ENCODE data around the gene MYRF. TPM values are rescaled to one million over a fixed set of nuclear protein-coding genes. Genes with fewer than 3 reads are reported as not detected.

Gene MYRF
- total and polyA plus RNA-seq, 2 donors (not counting 1 experiment from before 2014, with no cell fraction given): 0.27 to 0.34 TPM

DNA sequence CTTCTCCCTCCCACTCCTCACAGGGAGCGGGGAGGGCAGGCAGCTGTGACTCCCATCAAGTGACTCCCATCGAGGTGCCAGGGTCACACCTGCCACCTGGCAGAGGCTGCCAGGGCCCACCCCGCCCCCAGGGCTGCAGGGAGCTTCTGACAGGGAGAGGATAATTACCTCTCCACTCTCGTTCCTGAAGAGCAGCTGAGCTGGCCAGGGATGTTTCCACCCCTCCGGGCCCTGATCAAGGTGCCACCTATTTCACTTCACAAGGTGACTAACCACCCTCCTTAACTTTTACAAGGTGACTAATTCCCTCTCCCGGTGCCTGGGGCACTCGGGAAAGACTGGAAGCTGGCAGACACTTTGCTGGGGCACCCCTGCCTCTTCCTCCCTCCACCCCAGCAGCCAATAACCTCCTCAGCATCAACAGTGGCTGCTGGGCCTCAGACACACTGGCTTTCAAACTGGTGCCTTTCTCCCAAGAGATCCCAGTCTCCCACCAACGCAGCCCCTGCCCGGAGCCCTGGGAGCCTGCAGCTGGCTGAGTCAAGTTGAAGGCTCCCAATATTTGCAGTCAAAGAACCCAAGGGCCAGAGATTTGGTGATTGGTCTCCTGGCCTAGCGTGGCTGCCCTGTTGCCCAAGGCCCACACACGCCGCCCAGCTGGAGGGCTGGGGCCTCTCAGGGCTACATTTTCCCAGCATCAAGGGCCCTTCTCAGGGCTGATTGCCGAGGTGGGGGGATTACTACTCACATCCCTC lies 22.0 kb upstream of the MYRF start:
- H3K4me3 ChIP-seq (ENCODE audit: control extremely low read depth in 1 of 5, extremely low read depth in 1 of 5, insufficient read depth in 1 of 5, low read depth in 2 of 5, low read length in 4 of 5): no peak overlapping the region
- H3K4me1 ChIP-seq (ENCODE audit: control insufficient read depth in 2 of 2, insufficient read depth in 2 of 2, low read length in 2 of 2): peaks cover 0 to 8% of the 10 kb centered on the region in 2 donors
- intact Hi-C loops (cut with micrococcal nuclease): no loop called here
- CTCF ChIA-PET: no interaction called here
- WGBS (ENCODE audit: insufficient coverage): 88% methylated on average over 13 of the region's 13 CpGs
- no peaks in the 10 kb centered on the region for H3K79me2 ChIP-seq (ENCODE audit: control insufficient read depth, insufficient read depth, low read length)
- Mint-ChIP-seq H3K27me3 (peaks cover 4% of the 10 kb centered on the region), H3K4me3 (no peak overlapping the region), H3K9me3 (ENCODE audit: insufficient read depth) (no peaks in the 10 kb centered on the region), H3K27ac (no peak overlapping the region), H3K4me1 (peaks cover 2% of the 10 kb centered on the region)
- no peak overlapping the region for H2AFZ ChIP-seq (ENCODE audit: insufficient read depth, low read depth, low read length, poor library complexity, severe bottlenecking)
- no peaks in the 10 kb centered on the region for H4K20me1 ChIP-seq (ENCODE audit: control insufficient read depth, insufficient read depth, low read length, poor library complexity, severe bottlenecking)
- POLR2A ChIA-PET: no interaction called here
- H3K9ac ChIP-seq (ENCODE audit: low read length): no peak overlapping the region
- H3K27me3 ChIP-seq (replicated peaks in 1 of 4; ENCODE audit: control extremely low read depth in 1 of 4, control insufficient read depth in 3 of 4, insufficient read depth in 4 of 4, low read length in 3 of 4): no peaks in the 10 kb centered on the region
- no peak overlapping the region for H3K4me2 ChIP-seq (replicated peaks; ENCODE audit: low read depth, low read length, poor library complexity, severe bottlenecking)
- no peak for TF ChIP-seq EZH2 (IDR thresholded peaks at IDR 0.05; ENCODE audit: borderline replicate concordance, insufficient read depth, low read depth, low read length, poor library complexity, severe bottlenecking)
- TF ChIP-seq, protein P1, sequence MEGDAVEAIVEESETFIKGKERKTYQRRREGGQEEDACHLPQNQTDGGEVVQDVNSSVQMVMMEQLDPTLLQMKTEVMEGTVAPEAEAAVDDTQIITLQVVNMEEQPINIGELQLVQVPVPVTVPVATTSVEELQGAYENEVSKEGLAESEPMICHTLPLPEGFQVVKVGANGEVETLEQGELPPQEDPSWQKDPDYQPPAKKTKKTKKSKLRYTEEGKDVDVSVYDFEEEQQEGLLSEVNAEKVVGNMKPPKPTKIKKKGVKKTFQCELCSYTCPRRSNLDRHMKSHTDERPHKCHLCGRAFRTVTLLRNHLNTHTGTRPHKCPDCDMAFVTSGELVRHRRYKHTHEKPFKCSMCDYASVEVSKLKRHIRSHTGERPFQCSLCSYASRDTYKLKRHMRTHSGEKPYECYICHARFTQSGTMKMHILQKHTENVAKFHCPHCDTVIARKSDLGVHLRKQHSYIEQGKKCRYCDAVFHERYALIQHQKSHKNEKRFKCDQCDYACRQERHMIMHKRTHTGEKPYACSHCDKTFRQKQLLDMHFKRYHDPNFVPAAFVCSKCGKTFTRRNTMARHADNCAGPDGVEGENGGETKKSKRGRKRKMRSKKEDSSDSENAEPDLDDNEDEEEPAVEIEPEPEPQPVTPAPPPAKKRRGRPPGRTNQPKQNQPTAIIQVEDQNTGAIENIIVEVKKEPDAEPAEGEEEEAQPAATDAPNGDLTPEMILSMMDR (IDR thresholded peaks at IDR 0.05): no peak
- DNase-seq: no peak
- H3K36me3 ChIP-seq (replicated peaks in 1 of 2; ENCODE audit: control extremely low read depth in 1 of 2, control insufficient read depth in 1 of 2, extremely low read depth in 1 of 2, insufficient read depth in 2 of 2, low read length in 1 of 2): no peaks in the 10 kb centered on the region
- no peak for ATAC-seq (ENCODE audit: low read depth)
- H3K9me3 ChIP-seq (ENCODE audit: control extremely low read depth in 1 of 3, control insufficient read depth in 2 of 3, insufficient read depth in 1 of 3, low read length in 2 of 3): peaks cover 0 to 4% (median 0%) of the 10 kb centered on the region in 3 donors
- no peak overlapping the region for H3K27ac ChIP-seq (ENCODE audit: low read length in 2 of 2)

DNA sequence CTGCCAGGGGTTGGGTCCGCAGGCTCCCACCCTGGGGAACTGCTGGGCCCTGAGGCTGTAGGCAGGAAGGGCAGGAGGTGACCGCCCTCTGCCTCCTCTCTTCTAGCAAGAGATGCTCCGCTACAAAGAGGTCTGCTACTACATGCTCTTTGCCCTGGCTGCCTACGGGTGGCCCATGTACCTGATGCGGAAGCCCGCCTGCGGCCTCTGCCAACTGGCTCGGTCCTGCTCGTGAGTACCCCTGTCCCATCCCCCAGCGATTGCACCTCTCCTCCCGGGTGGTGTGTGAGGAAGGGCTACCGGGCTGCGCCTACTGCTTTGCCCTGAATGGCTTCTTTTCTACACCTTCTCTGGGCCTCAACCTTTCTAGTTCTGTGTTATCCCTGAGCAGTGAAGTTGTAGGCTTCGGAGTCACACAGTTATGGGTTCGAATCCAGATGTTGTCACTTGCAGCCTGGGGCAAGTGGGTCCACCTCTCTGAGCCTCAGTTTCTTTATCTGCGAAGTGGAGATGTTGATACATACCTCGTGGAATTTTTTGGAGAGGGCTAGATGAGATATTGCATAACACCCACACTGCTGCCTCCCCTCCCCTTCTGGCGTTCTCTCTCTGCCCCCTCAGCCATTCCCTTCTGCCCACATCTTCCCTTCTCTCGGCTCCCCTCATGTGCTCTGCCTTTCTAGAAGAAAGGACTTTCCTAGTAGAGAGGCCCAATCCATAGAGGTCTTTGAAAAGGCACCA lies 21.1 kb upstream of the MYRF start:
- no peak overlapping the region for H3K4me3 Mint-ChIP-seq
- Histone ChIP-seq H3K79me2 (ENCODE audit: control insufficient read depth, insufficient read depth, low read length) (no peaks in the 10 kb centered on the region), H3K27ac (ENCODE audit: low read length in 2 of 2) (no peak overlapping the region), H2AFZ (ENCODE audit: insufficient read depth, low read depth, low read length, poor library complexity, severe bottlenecking) (no peak overlapping the region), H3K27me3 (replicated peaks in 1 of 4; ENCODE audit: control extremely low read depth in 1 of 4, control insufficient read depth in 3 of 4, insufficient read depth in 4 of 4, low read length in 3 of 4) (no peaks in the 10 kb centered on the region), H3K36me3 (replicated peaks in 1 of 2; ENCODE audit: control extremely low read depth in 1 of 2, control insufficient read depth in 1 of 2, extremely low read depth in 1 of 2, insufficient read depth in 2 of 2, low read length in 1 of 2) (no peaks in the 10 kb centered on the region), H3K9ac (ENCODE audit: low read length) (no peak overlapping the region), H4K20me1 (ENCODE audit: control insufficient read depth, insufficient read depth, low read length, poor library complexity, severe bottlenecking) (no peaks in the 10 kb centered on the region), H3K9me3 (ENCODE audit: control extremely low read depth in 1 of 3, control insufficient read depth in 2 of 3, insufficient read depth in 1 of 3, low read length in 2 of 3) (peaks cover 0 to 4% (median 0%) of the 10 kb centered on the region in 3 donors), H3K4me1 (ENCODE audit: control insufficient read depth in 2 of 2, insufficient read depth in 2 of 2, low read length in 2 of 2) (peaks cover 0 to 8% of the 10 kb centered on the region in 2 donors), H3K4me3 (ENCODE audit: control extremely low read depth in 1 of 5, extremely low read depth in 1 of 5, insufficient read depth in 1 of 5, low read depth in 2 of 5, low read length in 4 of 5) (no peak overlapping the region), H3K4me2 (replicated peaks; ENCODE audit: low read depth, low read length, poor library complexity, severe bottlenecking) (no peak overlapping the region)
- no peaks in the 10 kb centered on the region for H3K9me3 Mint-ChIP-seq (ENCODE audit: insufficient read depth)
- CTCF ChIA-PET: no interaction called here
- no peak for ATAC-seq (ENCODE audit: low read depth)
- 89% methylated on average over 15 of the region's 19 CpGs for WGBS (ENCODE audit: insufficient coverage)
- intact Hi-C loops (cut with micrococcal nuclease): no loop called here
- no peak for DNase-seq
- POLR2A ChIA-PET: no interaction called here
- H3K4me1 Mint-ChIP-seq: peaks cover 2% of the 10 kb centered on the region
- TF ChIP-seq, protein P1 (IDR thresholded peaks at IDR 0.05): no peak
- H3K27me3 Mint-ChIP-seq: peaks cover 4% of the 10 kb centered on the region
- H3K27ac Mint-ChIP-seq: no peak overlapping the region

Data from B cell (primary cell).